GM18951 (cell line): ENCODE results near the gene PABPC3.

ENCODE experiments used
- POLR2A ChIP-seq: IDR thresholded peaks from 4 replicates; pipeline ENCODE4 v1.6.1; 2011; ENCODE audit warnings: mild to moderate bottlenecking; ENCODE audit not compliant: insufficient read length, insufficient read depth; ENCODE audit errors: extremely low read depth
- in situ Hi-C: fragments of 300-500 bp; cut with MboI; formaldehyde crosslinking; loops from one replicate; pipeline ENCODE4 v1.12.0; 2022; ENCODE audit warnings: low sequenced_read_pairs, mixed read lengths, inconsistent platforms; ENCODE audit not compliant: unreplicated experiment

PABPC3 gene

DNA sequence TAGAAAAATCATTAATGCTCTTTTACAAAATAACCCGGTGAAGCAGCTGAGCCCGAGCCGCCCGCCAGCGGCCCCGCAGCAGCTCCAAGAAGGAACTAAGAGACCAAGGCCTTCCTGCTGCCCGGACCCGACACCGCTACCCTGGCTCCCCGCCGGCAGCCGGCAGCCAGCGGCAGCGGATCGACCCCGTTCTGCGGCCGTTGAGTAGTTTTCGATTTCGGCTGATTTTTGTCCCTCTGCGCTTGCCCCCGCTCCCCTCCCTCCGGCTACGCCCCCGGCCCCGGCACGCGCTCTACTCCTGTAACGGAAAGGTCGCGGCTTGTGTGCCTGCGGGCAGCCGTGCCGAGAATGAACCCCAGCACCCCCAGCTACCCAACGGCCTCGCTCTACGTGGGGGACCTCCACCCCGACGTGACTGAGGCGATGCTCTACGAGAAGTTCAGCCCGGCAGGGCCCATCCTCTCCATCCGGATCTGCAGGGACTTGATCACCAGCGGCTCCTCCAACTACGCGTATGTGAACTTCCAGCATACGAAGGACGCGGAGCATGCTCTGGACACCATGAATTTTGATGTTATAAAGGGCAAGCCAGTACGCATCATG lies at the start of gene PABPC3:
PABPC3 (plus strand) TSS at position 286 of the 603 bp plus-strand sequence; CDS start at position 349, 63 bp downstream.
- in situ Hi-C loops, result no loop called here
- TF ChIP-seq POLR2A, result no peak

DNA sequence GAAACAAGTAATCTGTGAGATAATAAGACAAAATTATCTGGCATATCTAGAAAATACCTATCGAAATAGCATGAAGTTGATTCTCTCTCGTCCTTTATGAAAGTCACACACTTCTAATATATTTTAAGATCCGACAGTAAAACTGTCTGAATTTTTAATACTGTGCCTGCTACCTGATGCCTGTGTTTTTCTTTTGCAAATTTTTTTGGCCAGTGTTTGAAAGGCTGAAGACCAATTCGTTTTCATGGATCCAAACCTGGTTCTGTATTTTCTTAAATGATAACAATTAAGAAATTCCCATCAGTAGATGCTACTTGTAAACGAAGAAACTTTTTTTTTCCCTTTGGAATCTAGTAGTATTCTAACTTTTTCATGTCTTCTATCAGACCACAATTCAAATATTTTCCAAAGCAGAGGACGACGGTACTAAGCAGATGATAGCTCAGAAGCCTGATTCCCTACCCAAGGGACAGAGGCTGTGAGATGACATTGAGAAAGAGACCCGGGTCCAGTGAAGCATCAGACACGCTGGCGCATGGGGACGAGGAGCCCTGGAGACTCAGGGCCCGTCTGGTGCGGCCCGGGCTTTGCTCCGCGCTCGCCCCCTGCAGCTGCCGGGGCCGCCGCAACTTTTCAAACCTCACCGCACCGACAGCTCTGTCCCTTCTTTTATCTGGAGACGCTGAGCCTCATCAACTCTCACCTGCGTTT lies 49.5 kb upstream of the PABPC3 start:
- no peak for TF ChIP-seq POLR2A
- in situ Hi-C loops, result no loop called here

- in situ Hi-C loops, result no loop called here
- no peak for TF ChIP-seq POLR2A
Observed at GRCh38 chr13:25046985-25047511, 48.9 kb upstream of the PABPC3 start.

- no peak for TF ChIP-seq POLR2A
- in situ Hi-C loops, result no loop called here
Observed at GRCh38 chr13:25051065-25051464, 44.9 kb upstream of the PABPC3 start.

GRCh38 chr13:25059166-25059565 lies 36.8 kb upstream of the PABPC3 start:
- in situ Hi-C loops, result no loop called here
- TF ChIP-seq POLR2A, result no peak

DNA sequence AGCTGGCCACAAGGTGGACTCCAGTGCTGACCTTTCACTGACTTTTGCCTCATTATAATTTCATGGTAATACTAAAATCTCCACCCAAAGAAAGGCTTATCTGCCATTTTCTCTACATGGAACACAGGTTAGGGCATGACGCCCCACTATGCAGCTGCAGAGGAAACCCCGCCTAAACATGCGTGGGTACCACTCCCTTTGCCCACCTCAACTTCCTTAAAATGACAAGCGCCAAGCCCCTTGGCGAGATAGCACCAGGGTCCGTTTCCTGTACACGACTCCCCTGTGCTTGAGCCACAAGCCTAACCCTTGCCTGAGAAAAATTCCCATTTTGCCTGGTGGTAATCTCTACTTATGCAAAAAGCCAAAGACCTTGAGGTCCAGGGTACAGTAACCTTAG lies 36.0 kb upstream of the PABPC3 start:
- TF ChIP-seq POLR2A, result no peak
- in situ Hi-C loops, result no loop called here

DNA sequence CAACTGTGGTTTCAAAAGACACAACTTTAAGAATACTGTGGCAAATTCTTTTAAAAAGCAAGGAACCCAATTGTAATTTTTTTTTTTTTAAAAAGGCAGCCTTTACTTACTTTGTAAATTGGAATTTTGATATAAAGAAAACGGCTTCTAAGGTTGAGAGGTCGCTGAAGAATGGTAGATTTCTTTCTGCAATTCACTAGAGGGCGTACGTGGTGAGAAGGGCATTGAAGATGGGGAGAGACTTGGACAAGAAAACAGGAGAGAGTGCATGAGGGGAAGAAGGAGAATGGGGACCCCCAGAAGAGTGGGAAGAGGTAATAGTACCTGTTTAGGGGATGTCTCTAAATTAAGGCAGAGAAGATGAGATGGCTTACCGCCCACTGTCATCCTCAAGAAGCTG lies 33.5 kb upstream of the PABPC3 start:
- in situ Hi-C loops, result no loop called here
- TF ChIP-seq POLR2A, result no peak

GRCh38 chr13:25064396-25064795 lies 31.5 kb upstream of the PABPC3 start:
- TF ChIP-seq POLR2A, result no peak
- in situ Hi-C loops, result no loop called here

DNA sequence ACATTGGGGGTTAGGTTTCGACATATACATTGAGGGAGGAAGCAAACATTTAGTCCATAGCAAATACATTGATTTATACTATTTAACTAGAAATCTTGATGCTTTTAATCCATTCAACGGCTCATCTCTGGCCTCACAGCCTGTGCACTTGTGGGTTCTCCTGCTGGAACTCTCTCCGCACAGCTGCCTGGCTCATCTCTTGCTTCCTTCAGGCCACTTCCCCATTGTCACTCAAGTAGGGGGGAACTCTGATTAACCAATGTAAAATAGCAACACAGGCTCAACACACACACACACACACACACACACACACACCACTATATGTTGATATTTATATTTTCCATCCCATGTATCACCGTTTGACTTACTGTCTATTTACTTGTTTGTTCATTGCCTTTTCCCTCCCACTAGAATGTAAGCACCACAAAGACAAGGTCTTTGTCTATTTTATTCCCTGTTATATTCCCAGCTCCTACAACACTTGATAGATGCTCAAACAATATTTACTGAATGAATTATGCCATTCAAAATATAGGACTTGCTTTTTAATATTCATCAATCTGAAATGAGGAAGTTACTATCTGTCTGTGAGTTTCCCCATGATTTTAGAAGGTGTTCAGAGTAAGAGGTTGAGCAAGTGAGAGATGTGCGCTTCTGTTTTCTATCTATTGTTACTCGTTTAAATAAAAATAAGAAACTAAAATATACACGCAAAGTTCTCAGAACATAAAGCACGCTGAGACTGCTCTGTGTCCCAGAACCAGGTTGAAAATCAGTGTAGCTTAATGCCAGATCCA lies 29.8 kb upstream of the PABPC3 start:
- in situ Hi-C loops, result no loop called here
- no peak for TF ChIP-seq POLR2A

DNA sequence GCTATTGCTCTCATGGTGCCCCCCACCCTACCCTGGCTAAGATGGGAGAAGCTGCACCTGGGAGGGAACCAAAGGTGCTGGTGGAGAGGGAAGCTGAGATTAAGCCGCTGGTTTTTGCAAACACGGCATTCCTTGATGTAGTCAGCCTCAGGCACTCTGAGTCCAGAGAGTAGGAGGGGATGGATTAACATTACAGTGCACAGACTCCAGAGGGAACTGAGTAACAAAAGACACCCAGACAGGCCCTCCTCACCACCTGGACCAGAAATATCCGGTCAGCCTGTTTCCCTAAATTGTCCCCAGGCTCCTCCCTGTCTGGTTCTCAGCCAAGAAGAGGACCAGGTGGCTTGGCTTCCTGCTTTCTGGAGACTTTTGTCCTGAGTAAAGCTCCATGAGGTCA lies 28.9 kb upstream of the PABPC3 start:
- in situ Hi-C loops, result no loop called here
- TF ChIP-seq POLR2A, result no peak

DNA sequence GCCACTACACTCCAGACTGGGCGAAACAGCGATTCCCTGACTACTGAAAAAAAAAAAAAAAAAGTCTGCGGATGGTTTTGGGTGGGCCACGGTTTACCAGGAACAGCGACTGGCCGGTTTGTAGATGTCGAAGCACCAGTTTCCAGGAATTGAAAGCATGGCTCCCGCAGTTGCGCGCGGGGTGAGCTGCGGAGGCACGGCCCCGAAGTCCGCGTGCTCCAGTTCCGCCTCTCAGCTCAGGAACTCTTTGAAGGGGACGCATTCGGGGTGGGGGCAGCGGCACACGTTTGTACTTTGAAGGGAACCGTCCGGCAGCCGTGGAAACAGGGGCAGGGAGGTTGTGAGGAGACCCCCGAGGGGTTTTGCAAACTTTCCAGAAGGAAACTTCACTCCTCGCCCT lies 27.1 kb upstream of the PABPC3 start:
- TF ChIP-seq POLR2A, result no peak
- in situ Hi-C loops, result no loop called here

- no peak for TF ChIP-seq POLR2A
- in situ Hi-C loops, result no loop called here
Observed at GRCh38 chr13:25069236-25069635, 26.7 kb upstream of the PABPC3 start.

DNA sequence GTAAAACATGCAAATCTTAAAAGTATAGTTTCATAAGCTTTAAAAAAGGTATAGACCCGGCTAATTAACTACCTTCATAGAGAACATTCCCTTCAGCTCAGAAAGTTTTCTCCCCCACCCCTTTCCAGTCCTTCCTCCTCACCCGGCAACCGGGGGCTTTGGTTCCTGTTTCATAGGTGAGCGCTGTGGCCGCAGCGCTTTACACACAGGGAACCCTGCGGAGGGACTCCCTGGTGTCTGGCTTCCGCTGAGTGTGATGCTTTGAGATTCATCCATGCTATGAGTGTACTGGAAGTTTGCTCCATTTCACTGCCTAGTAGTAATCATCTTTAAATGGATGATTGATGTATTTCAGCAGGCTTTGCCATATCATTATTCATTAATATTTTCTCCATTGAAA lies 26.0 kb upstream of the PABPC3 start:
- in situ Hi-C loops, result no loop called here
- TF ChIP-seq POLR2A, result no peak
